AG08395 (cell line): Measurements from ENCODE around the gene MBNL2.

Experiments used
- DNase-seq: peaks from one replicate; pipeline ENCODE4 v3.0.0; 2012; ENCODE audit warnings: mixed read lengths, low spot score

MBNL2 gene

DNA sequence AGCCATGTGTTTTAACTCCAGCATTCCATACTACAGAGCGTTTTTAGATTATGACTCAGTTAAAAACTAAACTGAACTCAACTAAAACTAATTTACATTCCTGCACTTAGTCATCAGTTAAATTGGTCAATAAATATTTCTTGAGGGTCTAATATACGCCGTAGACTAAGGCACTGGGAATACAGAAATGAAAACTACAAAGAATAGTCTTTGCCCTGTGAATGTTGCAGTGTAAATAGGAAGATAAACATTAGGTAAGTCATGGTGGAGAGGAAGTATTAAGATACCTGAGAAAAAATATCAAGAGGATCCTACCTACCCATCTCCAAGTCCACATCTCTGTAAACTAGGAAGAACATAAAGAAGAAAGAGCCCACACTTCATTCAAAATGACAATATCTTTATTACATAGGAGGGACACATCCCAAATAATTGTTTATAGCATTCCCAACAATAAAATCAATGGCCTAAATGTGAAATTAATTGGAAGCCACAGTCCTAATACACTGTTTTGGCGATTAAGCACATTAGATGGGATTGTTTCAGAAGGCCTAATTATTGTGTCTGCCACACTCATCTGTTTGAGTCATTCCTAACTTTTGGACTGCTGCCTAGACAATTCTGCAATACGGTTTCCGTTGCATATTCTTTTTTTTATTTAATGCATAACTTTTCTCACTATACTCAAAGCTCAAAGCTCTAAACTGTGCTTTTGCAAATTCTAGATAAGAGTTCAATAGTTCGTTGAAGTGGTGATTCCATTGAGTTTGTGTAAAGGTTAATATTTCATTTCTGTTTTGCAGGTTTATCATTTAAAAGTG, 52.9 kb downstream of the MBNL2 start:
- DNase-seq, result peak; percentile 65

DNA sequence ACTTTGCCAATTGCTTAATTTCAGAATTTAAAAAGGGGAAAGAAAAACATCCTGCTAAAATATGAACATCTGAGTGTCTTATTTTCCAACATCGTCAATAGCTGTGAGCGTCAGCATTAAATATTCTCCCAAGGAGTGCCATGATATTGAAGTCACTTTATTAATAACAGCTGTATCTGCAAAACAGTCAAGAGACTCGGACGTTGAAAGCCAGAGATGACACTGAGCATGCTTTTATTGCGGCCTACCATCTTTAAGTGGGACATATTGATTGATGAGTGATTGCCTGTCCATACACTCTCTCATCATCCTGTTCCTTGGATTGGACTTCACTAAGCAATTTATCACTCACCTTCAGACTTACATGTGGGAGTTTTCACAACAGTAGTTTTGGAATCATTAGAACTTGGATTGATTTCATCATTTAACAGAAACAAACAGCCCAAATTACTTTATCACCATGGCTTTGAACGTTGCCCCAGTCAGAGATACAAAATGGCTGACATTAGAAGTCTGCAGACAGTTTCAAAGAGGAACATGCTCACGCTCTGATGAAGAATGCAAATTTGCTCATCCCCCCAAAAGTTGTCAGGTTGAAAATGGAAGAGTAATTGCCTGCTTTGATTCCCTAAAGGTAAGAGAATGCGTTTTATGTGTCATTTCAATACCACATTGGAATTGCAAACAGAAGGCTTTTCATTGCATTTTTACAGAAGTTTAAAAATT, 53.8 kb downstream of the MBNL2 start:
- DNase-seq, result no peak

- DNase-seq, result no peak
Measured at GRCh38 chr13:97276862-97277269, 54.7 kb downstream of the MBNL2 start.

- no peak for DNase-seq
Measured at GRCh38 chr13:97278435-97279411, 56.6 kb downstream of the MBNL2 start.

- DNase-seq, result peak; percentile 78
Measured at GRCh38 chr13:97279913-97280312, 57.8 kb downstream of the MBNL2 start.

DNA sequence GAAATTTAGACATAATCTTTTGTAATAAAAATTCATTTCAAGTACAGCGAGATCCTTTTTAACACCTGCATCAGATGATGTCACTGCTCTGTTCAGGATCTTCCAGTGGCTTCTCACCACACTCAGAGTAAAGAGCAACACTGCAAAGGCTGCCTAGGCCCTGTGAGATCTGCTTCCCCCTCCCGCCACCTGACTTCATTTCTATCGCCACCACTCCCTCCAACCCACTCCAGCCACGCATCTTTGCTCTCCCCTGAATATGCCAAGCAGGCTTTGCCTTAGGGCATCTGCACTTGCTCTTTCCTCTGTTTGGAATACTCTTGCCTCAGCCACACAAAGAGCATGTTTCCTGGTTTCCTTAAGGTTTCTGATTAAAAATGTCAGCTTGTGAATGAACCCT, 58.3 kb downstream of the MBNL2 start:
- DNase-seq, result no peak

GRCh38 chr13:97281028-97281427, 58.9 kb downstream of the MBNL2 start:
- no peak for DNase-seq

DNA sequence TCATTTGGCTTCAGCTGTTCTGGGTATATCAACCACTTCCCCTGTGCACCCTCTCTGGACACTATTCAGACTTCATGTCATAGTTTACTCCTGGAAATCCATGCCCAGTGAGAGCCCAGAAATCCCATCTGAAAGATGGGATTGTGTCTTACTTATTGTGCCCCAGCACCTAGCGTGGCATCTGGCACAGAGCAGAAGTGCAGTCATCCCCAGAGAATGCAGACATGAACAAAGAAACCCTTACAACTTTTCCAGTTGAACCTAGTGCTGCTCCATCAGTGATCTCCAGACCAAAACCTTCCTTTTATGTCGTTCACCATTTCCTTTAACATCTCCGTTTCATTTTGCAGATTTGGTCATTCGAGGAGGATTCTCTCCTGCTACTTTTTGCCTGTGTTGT, 60.6 kb downstream of the MBNL2 start:
- no peak for DNase-seq

GRCh38 chr13:97283888-97284287, 61.8 kb downstream of the MBNL2 start:
- DNase-seq, result no peak

- DNase-seq, result peak; percentile 35
Measured at GRCh38 chr13:97284558-97284957, 62.4 kb downstream of the MBNL2 start.

DNA sequence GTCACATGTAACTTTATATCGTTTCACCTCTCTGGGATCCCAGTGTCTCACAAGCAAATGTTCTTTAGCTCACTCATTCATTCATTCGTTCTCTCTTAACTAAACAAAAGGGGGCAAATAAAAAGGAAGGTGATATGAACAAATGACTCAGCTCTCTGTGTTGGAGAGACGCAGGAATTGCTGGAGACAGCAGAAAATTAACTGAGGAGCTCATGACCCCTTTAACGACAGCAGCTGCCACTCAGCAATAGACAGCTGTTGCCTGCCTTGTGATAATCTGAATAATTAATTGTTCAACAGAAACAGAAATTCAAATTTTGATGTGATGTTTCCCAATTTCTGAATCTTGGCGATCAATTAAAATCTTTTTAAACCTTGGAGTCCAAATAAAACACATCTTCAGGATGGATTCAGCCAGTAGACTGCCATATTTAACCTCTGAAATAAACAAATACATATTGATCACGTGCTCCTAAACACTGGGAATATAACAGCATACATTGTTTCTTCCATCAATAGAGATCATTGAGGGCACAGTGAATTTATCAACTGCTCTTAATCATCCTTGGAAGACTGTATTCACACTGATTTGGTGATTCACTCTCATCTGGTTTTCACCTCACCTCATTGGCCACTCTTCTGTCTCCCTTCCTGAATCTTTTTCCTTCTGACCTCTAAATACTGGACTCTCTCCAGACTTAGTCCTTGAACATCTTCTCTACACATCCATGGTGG, 63.3 kb downstream of the MBNL2 start:
- no peak for DNase-seq

- no peak for DNase-seq
Measured at GRCh38 chr13:97286317-97287046, 64.3 kb downstream of the MBNL2 start.

DNA sequence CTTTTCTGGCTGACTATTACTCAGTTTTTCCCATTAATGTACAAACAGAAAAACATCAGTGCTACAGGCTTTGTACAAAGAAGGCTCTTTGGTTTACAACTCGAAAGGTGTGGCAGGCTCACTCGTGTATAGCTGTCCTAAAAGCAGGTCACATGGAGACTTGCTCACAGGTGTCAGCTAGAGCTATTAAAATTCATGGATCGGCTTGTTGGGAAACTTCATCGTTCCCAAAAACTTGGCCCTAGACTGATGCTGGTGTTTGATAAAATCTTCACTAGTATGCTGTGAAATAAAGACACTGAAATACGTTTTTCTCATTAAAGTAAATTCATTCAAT, 64.9 kb downstream of the MBNL2 start:
- DNase-seq, result no peak

DNA sequence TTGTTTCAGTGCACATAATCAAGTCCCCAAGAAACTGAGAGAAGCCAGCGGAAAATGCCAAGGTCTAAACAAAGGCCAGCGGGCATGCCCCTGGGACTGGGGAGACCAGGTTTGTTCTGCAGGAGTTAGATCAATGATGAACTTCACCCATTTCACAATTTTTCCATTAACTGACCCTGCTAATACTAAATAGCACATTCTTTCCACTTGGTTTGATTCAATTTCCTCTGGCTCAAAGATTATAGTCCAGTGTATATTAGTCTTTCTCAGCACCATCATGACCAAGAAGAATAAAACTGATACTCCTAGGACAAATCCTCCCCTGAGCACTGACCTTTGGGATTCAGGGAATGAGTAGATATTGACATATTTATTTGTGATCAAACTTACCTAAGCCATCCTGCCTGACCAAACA, 66.4 kb downstream of the MBNL2 start:
- no peak for DNase-seq

DNA sequence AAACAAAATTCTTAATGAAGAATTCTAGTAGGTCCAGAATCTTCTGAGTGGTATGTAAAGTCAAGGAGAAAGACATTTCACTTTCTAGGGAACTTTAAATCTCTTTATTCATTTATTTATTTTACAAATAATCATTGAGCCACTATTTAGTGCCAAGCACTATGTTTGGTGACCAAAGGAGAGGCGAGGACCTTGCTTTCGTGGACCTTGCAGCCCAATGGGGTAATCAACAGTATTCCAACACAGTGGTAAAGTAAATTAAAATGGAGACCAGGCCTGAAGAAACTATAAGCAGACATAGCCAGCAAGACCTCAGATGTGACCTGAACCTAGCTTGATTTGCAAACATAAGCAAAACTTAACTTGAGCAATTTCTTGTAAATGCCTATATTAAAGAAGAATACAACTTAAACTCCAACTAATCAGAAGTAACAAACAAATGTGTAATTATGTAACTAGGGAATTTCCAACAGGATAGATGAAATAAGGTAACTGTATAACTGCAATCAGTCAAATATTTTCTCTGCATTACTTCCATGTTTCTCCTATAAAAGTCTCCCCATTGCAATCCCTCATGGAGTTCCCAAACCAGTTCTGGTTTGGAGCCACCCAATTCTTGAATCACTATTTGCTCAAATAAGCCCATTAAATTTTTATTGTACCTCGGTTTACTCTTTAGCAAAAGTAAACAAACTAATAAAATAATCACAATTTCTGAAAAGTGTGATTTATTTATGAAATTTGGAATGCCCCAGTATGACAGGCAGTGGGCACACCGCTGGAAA, 67.6 kb downstream of the MBNL2 start:
- no peak for DNase-seq

- peak; percentile 36 for DNase-seq
Measured at GRCh38 chr13:97295283-97296182, 73.4 kb downstream of the MBNL2 start.

- DNase-seq, result no peak
Measured at GRCh38 chr13:97296740-97297139, 74.6 kb downstream of the MBNL2 start.

DNA sequence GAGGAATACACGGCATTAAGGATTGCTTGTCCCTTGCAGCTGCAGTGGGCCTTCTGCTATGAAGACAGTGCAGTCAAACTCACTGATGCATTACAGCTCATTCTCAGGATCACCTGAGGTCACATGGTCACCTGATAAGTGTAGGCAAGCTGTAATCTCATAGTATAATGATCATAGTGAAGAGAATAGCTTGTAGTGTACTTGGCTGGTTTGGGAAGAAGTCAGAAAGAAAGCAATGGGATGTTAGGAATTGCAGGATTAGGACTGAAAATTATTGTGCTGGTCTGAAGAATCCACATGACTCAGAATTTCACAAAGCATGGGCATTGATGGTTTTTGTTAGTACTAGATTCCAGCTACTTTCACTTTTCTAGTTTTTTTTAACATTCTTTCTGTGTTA, 76.7 kb downstream of the MBNL2 start:
- peak; percentile 50 for DNase-seq

DNA sequence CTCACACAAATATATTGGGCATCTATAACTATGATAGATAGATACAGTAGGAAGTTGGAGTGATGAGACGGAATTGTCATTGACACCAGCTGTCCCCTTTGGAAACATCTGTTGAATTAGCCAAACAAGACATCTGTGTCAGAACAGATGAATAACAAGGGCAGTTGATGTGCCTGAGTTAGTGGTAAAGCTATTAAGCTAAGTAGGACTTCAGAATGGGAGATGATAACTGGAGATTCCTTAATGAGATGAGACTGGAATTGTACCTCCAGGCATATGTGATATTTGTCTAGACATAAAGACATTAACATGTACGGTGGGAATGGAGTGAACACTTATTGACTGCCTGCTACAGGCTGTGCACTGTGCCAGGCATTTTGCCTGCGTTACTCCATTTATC, 78.7 kb downstream of the MBNL2 start:
- no peak for DNase-seq
